GM12878 (cell line): Measurements from ENCODE around the gene AADAC. TPM values are rescaled to one million over a fixed set of nuclear protein-coding genes. Genes with fewer than 3 reads are reported as not detected.

Experiments used
- ATAC-seq: fragments of 200-7000 bp; cut with Tn5 transposase; 3 replicates; pipeline ENCODE4 v1.9.1; 2020; ENCODE audit warnings: mild to moderate bottlenecking, moderate library complexity
- BruUV-seq: library from RNA; stranded (reverse); fragments of 400-500 nt; replicated peaks from 2 replicates; lab custom pipeline; 2021; lab: Mats Ljungman, UMichigan
- CTCF ChIA-PET: fragments of 300-600 bp; sonication (Branson Sonifier 250); formaldehyde crosslinking; extraction: SDS; loops from one replicate; lab custom pipeline; 2021; ENCODE audit warnings: inconsistent platforms; lab: Yijun Ruan, JAX
- POLR2A ChIA-PET: fragments of 350-600 bp; formaldehyde crosslinking; extraction: SDS; loops from one replicate; lab custom pipeline; 2021; ENCODE audit warnings: inconsistent platforms; lab: Charles Lee
- RAD21 ChIA-PET: fragments of 300-600 bp; sonication (Branson Sonifier 250); formaldehyde crosslinking; loops from one replicate; lab custom pipeline; 2023; ENCODE audit warnings: antibody characterized with exemption; ENCODE audit not compliant: unreplicated experiment; lab: Charles Lee
- SMC1A ChIA-PET: fragments of 300-600 bp; sonication (Branson Sonifier 250); formaldehyde crosslinking; loops from one replicate; lab custom pipeline; 2023; ENCODE audit not compliant: unreplicated experiment, uncharacterized antibody; lab: Charles Lee
- DNase-seq: peaks from one replicate; pipeline ENCODE4 v3.0.0-alpha.2; 2011; ENCODE audit warnings: low read depth, low spot score
- FAIRE-seq: peaks from 3 replicates; lab custom pipeline; 2011; peaks lifted over from hg19 to GRCh38; lab: Jason Lieb, UNC
- H2AFZ ChIP-seq: 2 replicates; pipeline ENCODE4 v1.6.0; 2011; ENCODE audit warnings: low read depth, low read length, control low read depth; ENCODE audit not compliant: control insufficient read depth
- H3K27ac ChIP-seq: 2 replicates; pipeline ENCODE4 v1.5.1; 2011; ENCODE audit warnings: control low read depth; ENCODE audit not compliant: control insufficient read depth, insufficient read depth
- H3K27me3 ChIP-seq, 2 experiments: replicated peaks in 1 of 2; 2 replicates each; pipeline versions ENCODE4 v1.6.0 to v1.6.1; 2011; ENCODE audit warnings: low read length in 1 of 2; ENCODE audit not compliant: control insufficient read depth in 2 of 2, insufficient read depth in 2 of 2
- H3K36me3 ChIP-seq, 2 experiments: 2 replicates each; pipeline ENCODE4 v1.5.1; 2011; ENCODE audit warnings: low read length in 1 of 2; ENCODE audit not compliant: control insufficient read depth in 2 of 2, insufficient read depth in 2 of 2
- H3K4me1 ChIP-seq: 2 replicates; pipeline ENCODE4 v1.6.1; 2011; ENCODE audit warnings: mild to moderate bottlenecking, low read length, moderate library complexity, mixed read lengths; ENCODE audit not compliant: control insufficient read depth, insufficient read depth
- H3K4me2 ChIP-seq: 2 replicates; pipeline ENCODE4 v1.6.0; 2011; ENCODE audit warnings: control low read depth; ENCODE audit not compliant: control insufficient read depth, insufficient read depth
- H3K4me3 ChIP-seq: fragments of 200-600 bp; sonication (generic); 2 replicates; pipeline ENCODE4 v1.5.1; 2016
- H3K79me2 ChIP-seq: 2 replicates; pipeline ENCODE4 v1.6.0; 2011; ENCODE audit warnings: low read length; ENCODE audit not compliant: control insufficient read depth, insufficient read depth
- H3K9ac ChIP-seq: 2 replicates; pipeline ENCODE4 v1.8.0; 2011; ENCODE audit warnings: low read length, control low read depth, mixed read lengths; ENCODE audit not compliant: control insufficient read depth, insufficient read depth
- H3K9me3 ChIP-seq: replicated peaks from 3 replicates; pipeline ENCODE4 v1.5.1; 2011; ENCODE audit warnings: mild to moderate bottlenecking, low read length; ENCODE audit not compliant: control insufficient read depth, insufficient read depth
- H4K20me1 ChIP-seq: 2 replicates; pipeline ENCODE4 v1.6.0; 2011; ENCODE audit not compliant: control insufficient read depth, insufficient read depth
- BCL11A ChIP-seq: IDR thresholded peaks from 2 replicates; pipeline ENCODE4 v1.6.1; 2011; ENCODE audit warnings: low read depth, low read length
- BCLAF1 ChIP-seq: fragments of 450-650 bp; IDR thresholded peaks from 2 replicates; pipeline ENCODE4 v1.6.1; 2017; ENCODE audit warnings: antibody characterized with exemption, mild to moderate bottlenecking, moderate library complexity
- CBX5 ChIP-seq: sonication (generic); IDR thresholded peaks from 2 replicates; pipeline ENCODE4 v1.6.1; 2016; ENCODE audit warnings: low read depth, moderate library complexity, mild to moderate bottlenecking, inconsistent platforms
- CREB1 ChIP-seq: IDR thresholded peaks from 2 replicates; pipeline ENCODE4 v1.6.1; 2012; ENCODE audit warnings: low read depth, mild to moderate bottlenecking, inconsistent platforms
- DPF2 ChIP-seq: fragments of 450-650 bp; IDR thresholded peaks from 2 replicates; pipeline ENCODE4 v1.6.1; 2017; ENCODE audit warnings: mild to moderate bottlenecking
- FOXK2 ChIP-seq: fragments of 450-650 bp; IDR thresholded peaks from 2 replicates; pipeline ENCODE4 v1.6.1; 2017; ENCODE audit warnings: mild to moderate bottlenecking, moderate library complexity
- HSF1 ChIP-seq: fragments of 150-350 bp; IDR thresholded peaks from 2 replicates; pipeline ENCODE4 v1.6.1; 2014; ENCODE audit warnings: mild to moderate bottlenecking, low read depth, low read length
- IRF3 ChIP-seq: fragments of 450-650 bp; IDR thresholded peaks from 2 replicates; pipeline ENCODE4 v1.6.1; 2014; ENCODE audit warnings: mild to moderate bottlenecking
- PAX8 ChIP-seq: fragments of 450-650 bp; IDR thresholded peaks from 2 replicates; pipeline ENCODE4 v1.6.1; 2017; ENCODE audit warnings: mild to moderate bottlenecking, moderate library complexity
- RELA ChIP-seq: fragments of 450-650 bp; IDR thresholded peaks from 2 replicates; pipeline ENCODE4 v1.8.0; 2014; ENCODE audit warnings: borderline replicate concordance; ENCODE audit not compliant: partially characterized antibody
- SMAD5 ChIP-seq: IDR thresholded peaks from 2 replicates; pipeline ENCODE4 v1.6.1; 2016; ENCODE audit warnings: antibody characterized with exemption, low read depth
- TCF12 ChIP-seq: IDR thresholded peaks from 2 replicates; pipeline ENCODE4 v1.6.1; 2011; ENCODE audit warnings: low read depth, mild to moderate bottlenecking, low read length
- TCF7 ChIP-seq: IDR thresholded peaks from 2 replicates; pipeline ENCODE4 v1.6.1; 2014; ENCODE audit warnings: antibody characterized with exemption, borderline replicate concordance
- WRNIP1 ChIP-seq: IDR thresholded peaks from 2 replicates; pipeline ENCODE4 v1.6.1; 2011; ENCODE audit warnings: low read depth, low read length, improper control_type of control experiment, borderline replicate concordance
- ZBTB33 ChIP-seq: fragments of 450-650 bp; IDR thresholded peaks from 2 replicates; pipeline ENCODE4 v1.6.1; 2017; ENCODE audit warnings: mild to moderate bottlenecking
- ZNF207 ChIP-seq: fragments of 450-650 bp; IDR thresholded peaks from 2 replicates; pipeline ENCODE4 v1.6.1; 2014; ENCODE audit warnings: antibody characterized with exemption, mild to moderate bottlenecking, borderline replicate concordance
- ZNF384 ChIP-seq: IDR thresholded peaks from 2 replicates; pipeline ENCODE4 v1.6.1; 2012; ENCODE audit warnings: low read depth, mild to moderate bottlenecking, low read length, improper control_type of control experiment, borderline replicate concordance
- WGBS: methylation state at CpG from one replicate; pipeline ENCODE4 v1.1.6; 2016; ENCODE audit warnings: low lambda C conversion rate; ENCODE audit not compliant: insufficient replicate concordance, insufficient coverage; ENCODE audit errors: missing lambda C conversion rate; 5-methylcytosine and 5-hydroxymethylcytosine counted together
- in situ Hi-C: fragments of 300-500 bp; cut with MboI; formaldehyde crosslinking; loops from 9 replicates; pipeline ENCODE4 v1.14.3; 2018; ENCODE audit warnings: mixed read lengths
- intact Hi-C: fragments of 100-400 bp; cut with micrococcal nuclease; formaldehyde crosslinking; loops from one replicate; pipeline ENCODE4 v1.14.2; 2022; ENCODE audit not compliant: unreplicated experiment
- polyA plus RNA-seq, 11 experiments: library from polyadenylated mRNA; depleted of rRNA in 4 of 11; unstranded in 6 of 11; stranded (reverse) in 5 of 11; fragments of >200 nt; fragmentation: Nextera tagmentation in 4 of 11; fragmentation: Illumina TruSeq in 1 of 11; extraction: Ambion mirVana in 4 of 11; extraction: Trizol in 1 of 11; gene quantifications; 1 replicate in 1 of 11; 2 replicates in 10 of 11; pipeline versions ENCODE4 v1.2.1 to v1.2.3, GENCODE V29; 2011 to 2016; ENCODE audit warnings: inconsistent platforms in 2 of 11, missing spikeins in 2 of 11, low read depth in 1 of 11
- total RNA-seq, 4 experiments: library from RNA; depleted of rRNA in 3 of 4; stranded (reverse); fragments of >200 nt in 3 of 4; fragmentation: Illumina TruSeq in 1 of 4; extraction: Trizol in 1 of 4; gene quantifications; 2 replicates each; pipeline versions ENCODE4 v1.2.1 to v1.2.3, GENCODE V29; 2013 to 2021

AADAC gene
- total and polyA plus RNA-seq, 10 of the 15 experiments (the other 5 are each of a cell fraction or from before 2014, with no cell fraction given): 0.13 TPM; not detected in 9

- TF ChIP-seq TCF7: no peak
- no peak for TF ChIP-seq SMAD5
- no peak for TF ChIP-seq RELA
- no peak for TF ChIP-seq ZNF384
Measured at GRCh38 chr3:151776259-151776740, 37.6 kb upstream of the AADAC start (continued).

- SMC1A ChIA-PET: interaction anchor here (1.2 kb wide), 1 partner anchor 22 kb away, joined by 3 read pairs; no protein-coding TSS in a partner anchor
- TF ChIP-seq TCF12 (no peak), WRNIP1 (no peak), DPF2 (no peak), IRF3 (no peak), CBX5 (no peak), FOXK2 (no peak), HSF1 (no peak), BCL11A (no peak), ZNF207 (no peak), BCLAF1 (no peak), ZBTB33 (no peak), PAX8 (no peak), SMAD5 (no peak), CREB1 (no peak)
Measured at GRCh38 chr3:151777880-151778279, 36.0 kb upstream of the AADAC start.

More at GRCh38 chr3:151777880-151778279, 36.0 kb upstream of the AADAC start:
- H3K79me2 ChIP-seq: no peaks in the 10 kb centered on the region
- no TSS peak for BruUV-seq
- H3K27me3 ChIP-seq: no peaks in the 10 kb centered on the region
- CTCF ChIA-PET: interaction anchor here (0.6 to 1.5 kb wide), 2 partner anchors 61 to 1548 kb away, joined by 3 to 4 read pairs; no protein-coding TSS in a partner anchor
- no peaks in the 10 kb centered on the region for H3K9me3 ChIP-seq
- no peak overlapping the region for H3K27ac ChIP-seq
- FAIRE-seq (no peak), DNase-seq (no peak), ATAC-seq (no peak)
- 36% methylated on average over 2 of the region's 2 CpGs for WGBS
- no peaks in the 10 kb centered on the region for H3K4me1 ChIP-seq
- H2AFZ ChIP-seq: no peak overlapping the region
- no peaks in the 10 kb centered on the region for H3K36me3 ChIP-seq
- intact Hi-C loops (no loop called here), in situ Hi-C loops (no loop called here)
- no peak overlapping the region for H3K4me2 ChIP-seq
- RAD21 ChIA-PET: no interaction called here
- H3K9ac ChIP-seq: no peak overlapping the region
- POLR2A ChIA-PET: no interaction called here
- no peak overlapping the region for H3K4me3 ChIP-seq
- no peaks in the 10 kb centered on the region for H4K20me1 ChIP-seq
